ENCODE measurements around the gene PDIA5. TPM values are rescaled to one million over a fixed set of nuclear protein-coding genes. Genes with fewer than 3 reads are reported as not detected.

Gene PDIA5
- total and polyA plus RNA-seq, 4 donors: 36.8 to 94.6 (median 63.3) TPM

GRCh38 chr3:123036352-123037014 is 30.3 kb upstream of the PDIA5 start:
- Histone ChIP-seq H3K4me3 (ENCODE audit: low read depth in 1 of 3, low read length in 3 of 3) (no peak overlapping the region), H3K9ac (ENCODE audit: low read depth in 1 of 2, low read length in 2 of 2) (no peak overlapping the region), H3K27me3 (ENCODE audit: control insufficient read depth in 4 of 4, insufficient read depth in 4 of 4, low read length in 3 of 4) (no peaks in the 10 kb centered on the region), H3K27ac (ENCODE audit: low read depth in 1 of 2, low read length in 2 of 2) (no peak overlapping the region), H3K4me1 (ENCODE audit: control insufficient read depth in 4 of 4, insufficient read depth in 4 of 4, low read length in 3 of 4) (peaks cover 0 to 6% (median 3%) of the 10 kb centered on the region in 4 donors), H3K36me3 (ENCODE audit: control insufficient read depth in 4 of 4, insufficient read depth in 3 of 4, low read depth in 1 of 4, low read length in 3 of 4) (no peaks in the 10 kb centered on the region), H3K9me3 (ENCODE audit: control insufficient read depth in 4 of 4, low read length in 3 of 4) (no peaks in the 10 kb centered on the region)
- TF ChIP-seq RAD21 (IDR thresholded peaks at IDR 0.05) (peak; percentile 34 to 56), RXRA (IDR thresholded peaks at IDR 0.05) (no peak), YY1 (IDR thresholded peaks at IDR 0.05) (no peak), HNF4A (conservative IDR thresholded peaks at IDR 0.05) (peak; percentile 18 to 45), GABPA (IDR thresholded peaks at IDR 0.05 in 1 of 2, conservative IDR thresholded peaks at IDR 0.05 in 1 of 2) (no peak)
- DNase-seq (ENCODE audit: low spot score): no peak
- WGBS: 43% methylated on average over 8 of the region's 8 CpGs

GRCh38 chr3:123037015-123037375 is 29.8 kb upstream of the PDIA5 start:
- no peak for TF ChIP-seq TAF1 (conservative IDR thresholded peaks at IDR 0.05)
- Histone ChIP-seq H3K36me3 (ENCODE audit: control insufficient read depth in 4 of 4, insufficient read depth in 3 of 4, low read depth in 1 of 4, low read length in 3 of 4) (no peaks in the 10 kb centered on the region), H3K9ac (ENCODE audit: low read depth in 1 of 2, low read length in 2 of 2) (no peak overlapping the region), H3K9me3 (ENCODE audit: control insufficient read depth in 4 of 4, low read length in 3 of 4) (no peaks in the 10 kb centered on the region), H3K4me3 (ENCODE audit: low read depth in 1 of 3, low read length in 3 of 3) (no peak overlapping the region), H3K27me3 (ENCODE audit: control insufficient read depth in 4 of 4, insufficient read depth in 4 of 4, low read length in 3 of 4) (no peaks in the 10 kb centered on the region), H3K4me1 (ENCODE audit: control insufficient read depth in 4 of 4, insufficient read depth in 4 of 4, low read length in 3 of 4) (peaks cover 0 to 6% (median 3%) of the 10 kb centered on the region in 4 donors), H3K27ac (ENCODE audit: low read depth in 1 of 2, low read length in 2 of 2) (no peak overlapping the region)
- WGBS: 80% methylated on average over 5 of the region's 5 CpGs
- DNase-seq (ENCODE audit: low spot score): no peak

GRCh38 chr3:123038751-123039150 is 28.1 kb upstream of the PDIA5 start:
- H3K36me3 ChIP-seq (ENCODE audit: control insufficient read depth in 4 of 4, insufficient read depth in 3 of 4, low read depth in 1 of 4, low read length in 3 of 4): no peaks in the 10 kb centered on the region
- no peaks in the 10 kb centered on the region for H3K9me3 ChIP-seq (ENCODE audit: control insufficient read depth in 4 of 4, low read length in 3 of 4)
- DNase-seq (ENCODE audit: low spot score): no peak
- peaks cover 0 to 6% (median 3%) of the 10 kb centered on the region in 4 donors for H3K4me1 ChIP-seq (ENCODE audit: control insufficient read depth in 4 of 4, insufficient read depth in 4 of 4, low read length in 3 of 4)
- H3K4me3 ChIP-seq (ENCODE audit: low read depth in 1 of 3, low read length in 3 of 3): no peak overlapping the region
- H3K27ac ChIP-seq (ENCODE audit: low read depth in 1 of 2, low read length in 2 of 2): no peak overlapping the region
- H3K9ac ChIP-seq (ENCODE audit: low read depth in 1 of 2, low read length in 2 of 2): no peak overlapping the region
- H3K27me3 ChIP-seq (ENCODE audit: control insufficient read depth in 4 of 4, insufficient read depth in 4 of 4, low read length in 3 of 4): no peaks in the 10 kb centered on the region
- TF ChIP-seq, protein P1, sequence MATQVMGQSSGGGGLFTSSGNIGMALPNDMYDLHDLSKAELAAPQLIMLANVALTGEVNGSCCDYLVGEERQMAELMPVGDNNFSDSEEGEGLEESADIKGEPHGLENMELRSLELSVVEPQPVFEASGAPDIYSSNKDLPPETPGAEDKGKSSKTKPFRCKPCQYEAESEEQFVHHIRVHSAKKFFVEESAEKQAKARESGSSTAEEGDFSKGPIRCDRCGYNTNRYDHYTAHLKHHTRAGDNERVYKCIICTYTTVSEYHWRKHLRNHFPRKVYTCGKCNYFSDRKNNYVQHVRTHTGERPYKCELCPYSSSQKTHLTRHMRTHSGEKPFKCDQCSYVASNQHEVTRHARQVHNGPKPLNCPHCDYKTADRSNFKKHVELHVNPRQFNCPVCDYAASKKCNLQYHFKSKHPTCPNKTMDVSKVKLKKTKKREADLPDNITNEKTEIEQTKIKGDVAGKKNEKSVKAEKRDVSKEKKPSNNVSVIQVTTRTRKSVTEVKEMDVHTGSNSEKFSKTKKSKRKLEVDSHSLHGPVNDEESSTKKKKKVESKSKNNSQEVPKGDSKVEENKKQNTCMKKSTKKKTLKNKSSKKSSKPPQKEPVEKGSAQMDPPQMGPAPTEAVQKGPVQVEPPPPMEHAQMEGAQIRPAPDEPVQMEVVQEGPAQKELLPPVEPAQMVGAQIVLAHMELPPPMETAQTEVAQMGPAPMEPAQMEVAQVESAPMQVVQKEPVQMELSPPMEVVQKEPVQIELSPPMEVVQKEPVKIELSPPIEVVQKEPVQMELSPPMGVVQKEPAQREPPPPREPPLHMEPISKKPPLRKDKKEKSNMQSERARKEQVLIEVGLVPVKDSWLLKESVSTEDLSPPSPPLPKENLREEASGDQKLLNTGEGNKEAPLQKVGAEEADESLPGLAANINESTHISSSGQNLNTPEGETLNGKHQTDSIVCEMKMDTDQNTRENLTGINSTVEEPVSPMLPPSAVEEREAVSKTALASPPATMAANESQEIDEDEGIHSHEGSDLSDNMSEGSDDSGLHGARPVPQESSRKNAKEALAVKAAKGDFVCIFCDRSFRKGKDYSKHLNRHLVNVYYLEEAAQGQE (IDR thresholded peaks at IDR 0.05): no peak
- no peak for TF ChIP-seq RXRA (IDR thresholded peaks at IDR 0.05)
- TF ChIP-seq CTCF (IDR thresholded peaks at IDR 0.05; ENCODE audit: low read depth, low read length, missing input control): no peak
- no peak for TF ChIP-seq SP1 (IDR thresholded peaks at IDR 0.05)
- no peak for TF ChIP-seq JUND (IDR thresholded peaks at IDR 0.05)
- no peak for TF ChIP-seq HNF4A (conservative IDR thresholded peaks at IDR 0.05)
- TF ChIP-seq FOXA1 (IDR thresholded peaks at IDR 0.05): no peak
- TF ChIP-seq EGR1 (IDR thresholded peaks at IDR 0.05; ENCODE audit: low read depth in 2 of 2): no peak
- TF ChIP-seq NR2F2 (IDR thresholded peaks at IDR 0.05): no peak
- no peak for TF ChIP-seq RAD21 (IDR thresholded peaks at IDR 0.05)
